ENCODE results near the gene GZMH. TPM values are rescaled to one million over a fixed set of nuclear protein-coding genes. Genes with fewer than 3 reads are reported as not detected.

GZMH gene
- total and polyA plus RNA-seq, 2 of the 8 experiments (the other 6 are each of a cell fraction or from before 2014, with no cell fraction given) = not detected

Other genes with a start within 250 kb of the GZMH start
- 47.3 and 51.2 TPM in 2 replicates for gene NFATC4, start 241.5 kb downstream of the GZMH start, total RNA-seq (2021; fragmentation: NEBNext Ultra II Directional; extraction: Animal tissue kit (Norgen Biotek cat#: 25700))
- gene NFATC4, start 241.5 kb downstream of the GZMH start, polyA plus RNA-seq (2011; rRNA removed) = 50.3 and 78.9 TPM in 2 replicates
- 18.3 and 19.6 TPM in 2 replicates for gene NYNRIN, start 210.7 kb downstream of the GZMH start, total RNA-seq (2021; fragmentation: NEBNext Ultra II Directional; extraction: Animal tissue kit (Norgen Biotek cat#: 25700))
- gene NYNRIN, start 210.7 kb downstream of the GZMH start, polyA plus RNA-seq (2011; rRNA removed) = 15.2 and 18.4 TPM in 2 replicates
- 0.52 and 0.54 TPM in 2 replicates for gene CBLN3, start 180.0 kb downstream of the GZMH start, total RNA-seq (2021; fragmentation: NEBNext Ultra II Directional; extraction: Animal tissue kit (Norgen Biotek cat#: 25700))
- 0.72 and 1.00 TPM in 2 replicates for gene CBLN3, start 180.0 kb downstream of the GZMH start, polyA plus RNA-seq (2011; rRNA removed)
- 22.1 and 22.3 TPM in 2 replicates for gene KHNYN, start 179.7 kb downstream of the GZMH start, total RNA-seq (2021; fragmentation: NEBNext Ultra II Directional; extraction: Animal tissue kit (Norgen Biotek cat#: 25700))
- gene KHNYN, start 179.7 kb downstream of the GZMH start, polyA plus RNA-seq (2011; rRNA removed) = 7.6 and 9.2 TPM in 2 replicates
- 45.2 and 46.7 TPM in 2 replicates for gene SDR39U1, start 166.9 kb downstream of the GZMH start, total RNA-seq (2021; fragmentation: NEBNext Ultra II Directional; extraction: Animal tissue kit (Norgen Biotek cat#: 25700))
- gene SDR39U1, start 166.9 kb downstream of the GZMH start, polyA plus RNA-seq (2011; rRNA removed) = 98.8 and 104 TPM in 2 replicates
- gene CMA1, start 101.4 kb downstream of the GZMH start, total RNA-seq (2021; fragmentation: NEBNext Ultra II Directional; extraction: Animal tissue kit (Norgen Biotek cat#: 25700)) = not detected in 2 replicates
- gene CMA1, start 101.4 kb downstream of the GZMH start, polyA plus RNA-seq (2011; rRNA removed) = not detected in 2 replicates
- gene CTSG, start 33.4 kb downstream of the GZMH start, total RNA-seq (2021; fragmentation: NEBNext Ultra II Directional; extraction: Animal tissue kit (Norgen Biotek cat#: 25700)) = not detected in 2 replicates
- gene CTSG, start 33.4 kb downstream of the GZMH start, polyA plus RNA-seq (2011; rRNA removed) = not detected in 2 replicates
- not detected in 2 replicates for gene GZMB, start 24.5 kb upstream of the GZMH start, total RNA-seq (2021; fragmentation: NEBNext Ultra II Directional; extraction: Animal tissue kit (Norgen Biotek cat#: 25700))
- gene GZMB, start 24.5 kb upstream of the GZMH start, polyA plus RNA-seq (2011; rRNA removed) = not detected in 2 replicates